Right cardiac atrium (tissue), 5 donors: ENCODE data around the gene FBXO7. TPM values are rescaled to one million over a fixed set of nuclear protein-coding genes. Genes with fewer than 3 reads are reported as not detected.

Experiments
- ATAC-seq, 2 donors: fragments of 200-7000 bp; cut with Tn5 transposase; one replicate each; pipeline versions ENCODE4 v1.8.0 to v1.9.1; 2020; ENCODE audit warnings: moderate library complexity in 2 of 2, mild to moderate bottlenecking in 1 of 2
- DNase-seq, 3 donors: peaks; one replicate each; pipeline ENCODE4 v3.0.0-alpha.2; 2020
- H3K27ac ChIP-seq: one replicate; pipeline ENCODE4 v1.5.1; 2013; ENCODE audit warnings: mild to moderate bottlenecking, low read length, control low read depth, moderate library complexity
- H3K27me3 ChIP-seq: one replicate; pipeline ENCODE4 v1.6.1; 2013; ENCODE audit not compliant: control insufficient read depth, insufficient read depth
- H3K4me1 ChIP-seq: one replicate; pipeline ENCODE4 v1.6.1; 2013; ENCODE audit warnings: low read length; ENCODE audit not compliant: control insufficient read depth, insufficient read depth
- H3K4me3 ChIP-seq: one replicate; pipeline ENCODE4 v1.5.1; 2013; ENCODE audit warnings: low read length, control low read depth
- H3K9me3 ChIP-seq: one replicate; pipeline ENCODE4 v1.6.1; 2013; ENCODE audit warnings: low read length; ENCODE audit not compliant: control insufficient read depth
- WGBS: extraction: QIAGEN DNeasy Blood & Tissue Kit; methylation state at CpG from one replicate; pipeline ENCODE4 v1.1.7; 2013; 5-methylcytosine and 5-hydroxymethylcytosine counted together
- intact Hi-C, 4 donors: fragments of 100-400 bp; cut with DNase I; formaldehyde crosslinking; loops; one replicate each; pipeline versions ENCODE4 v1.11.0 to v1.14.0; 2022 to 2023
- polyA plus RNA-seq: library from polyadenylated mRNA; stranded (reverse); fragments of 200-250 nt; gene quantifications from one replicate; pipeline ENCODE4 v1.2.3, GENCODE V29; 2013
- total RNA-seq, 4 donors: library from RNA; stranded (reverse); fragmentation: NEBNext Ultra II Directional; extraction: Animal tissue kit (Norgen Biotek cat#: 25700); gene quantifications; one replicate each; pipeline ENCODE4 v1.2.1, GENCODE V29; 2021
- donor health status: healthy with polysubstance abuse.
- donor health status: DM: no; HTN: yes; CAD: no.
- donor health status: DM: no; HTN: no; CAD: no.
- donor health status: DM: no; HTN: yes; CAD: no; lungs with severe emphysema.
- donor health status: DM: yes; HTN: yes; CAD: no.

FBXO7 gene
- total and polyA plus RNA-seq, 5 donors: 38.0 to 52.9 (median 49.1) TPM

DNA sequence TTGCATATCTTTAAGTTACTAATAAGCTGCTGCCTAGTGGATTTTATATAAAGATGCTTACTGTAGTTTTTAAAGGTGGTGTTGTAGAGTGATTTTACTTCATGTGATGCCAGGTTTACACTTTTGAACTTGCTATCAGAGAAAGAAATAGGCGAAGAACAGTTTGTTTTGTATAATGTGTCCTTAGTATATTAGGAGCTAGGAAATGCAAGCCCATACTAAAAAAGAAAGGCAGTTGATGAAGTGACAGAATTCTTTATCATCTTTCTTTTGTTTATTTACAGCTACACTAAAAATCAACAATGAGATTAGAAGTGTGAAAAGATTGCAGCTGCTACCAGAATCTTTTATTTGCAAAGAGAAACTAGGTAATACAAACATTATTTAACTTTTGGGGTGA is 12.8 kb downstream of the FBXO7 start:
- Histone ChIP-seq H3K4me1 (no peaks in the 10 kb centered on the region), H3K9me3 (no peaks in the 10 kb centered on the region), H3K4me3 (no peak overlapping the region), H3K27me3 (no peaks in the 10 kb centered on the region), H3K27ac (no peak overlapping the region)
- no peak for DNase-seq
- intact Hi-C loops: no loop called here
- no peak for ATAC-seq
- 80% methylated on average over 1 of the region's 1 CpG for WGBS

DNA sequence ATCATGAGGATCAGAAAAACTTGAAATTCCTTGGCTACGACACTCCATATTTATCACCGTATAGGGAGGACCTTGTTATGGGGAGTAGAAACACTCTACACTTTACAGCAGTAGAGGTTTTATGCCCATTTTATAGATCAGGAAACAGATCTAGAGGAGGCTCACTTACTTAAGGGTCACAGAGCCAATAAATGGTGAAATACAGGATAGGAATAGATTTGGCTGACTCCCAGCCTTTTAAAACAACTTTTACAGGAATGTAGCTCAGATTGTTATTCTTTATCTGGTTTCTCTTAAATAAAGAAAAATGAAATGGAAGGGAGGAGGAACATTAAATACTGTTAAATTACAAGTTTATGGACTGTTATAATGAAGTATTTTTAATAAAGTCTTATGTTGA is 14.8 kb downstream of the FBXO7 start:
- no peaks in the 10 kb centered on the region for H3K9me3 ChIP-seq
- intact Hi-C loops: no loop called here
- DNase-seq (no peak), ATAC-seq (no peak)
- H3K4me1 ChIP-seq: no peaks in the 10 kb centered on the region
- H3K27ac ChIP-seq: no peak overlapping the region
- H3K27me3 ChIP-seq: no peaks in the 10 kb centered on the region
- WGBS: 89% methylated on average over 2 of the region's 2 CpGs
- H3K4me3 ChIP-seq: no peak overlapping the region

DNA sequence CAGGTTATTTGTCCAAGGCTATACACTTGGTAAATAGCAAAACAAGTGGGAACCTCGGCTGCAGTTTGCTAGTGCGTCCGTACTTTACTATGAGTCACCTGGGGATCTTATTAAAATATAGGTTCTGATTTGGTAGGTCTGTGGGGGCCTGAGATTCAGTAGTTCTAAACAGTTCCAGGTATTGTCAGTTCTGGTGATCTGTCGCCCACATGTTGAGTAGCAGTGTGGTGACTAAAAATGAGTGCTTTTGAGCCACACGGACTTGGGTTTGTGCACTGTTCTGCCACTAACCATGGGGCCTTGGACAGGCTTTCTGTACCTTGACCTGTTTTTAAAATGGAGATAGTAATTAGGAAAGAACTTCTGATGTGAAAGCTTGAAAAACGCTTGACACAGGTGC is 15.7 kb downstream of the FBXO7 start:
- no peaks in the 10 kb centered on the region for H3K27me3 ChIP-seq

DNA sequence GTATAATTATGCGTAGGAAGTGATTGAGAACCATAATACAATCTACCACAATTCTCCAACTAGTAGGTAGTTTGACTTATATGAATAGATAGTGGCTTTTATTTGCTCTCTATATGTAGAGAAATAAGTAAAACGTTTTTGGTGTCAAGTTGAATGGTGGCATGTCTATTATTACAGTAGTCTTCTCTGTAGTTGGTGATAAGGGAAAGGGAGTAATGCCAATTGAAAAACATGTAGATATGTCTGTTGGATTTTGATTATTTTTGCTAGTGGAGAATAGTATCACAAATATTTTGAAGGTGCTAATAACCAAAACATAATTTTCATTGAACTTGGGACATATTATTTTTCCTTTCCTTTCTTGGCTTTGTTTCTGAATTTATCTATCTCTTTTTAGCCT is 17.5 kb downstream of the FBXO7 start:
- Histone ChIP-seq H3K4me1 (no peaks in the 10 kb centered on the region), H3K9me3 (no peaks in the 10 kb centered on the region), H3K4me3 (no peak overlapping the region), H3K27ac (no peak overlapping the region), H3K27me3 (no peaks in the 10 kb centered on the region)
- WGBS: 62% methylated on average over 2 of the region's 2 CpGs
- ATAC-seq (no peak), DNase-seq (no peak)
- intact Hi-C loops: no loop called here

More for the DNA sequence above, 15.7 kb downstream of the FBXO7 start:
- no peak overlapping the region for H3K27ac ChIP-seq
- no peak for ATAC-seq
- 94% methylated on average over 6 of the region's 6 CpGs for WGBS
- H3K9me3 ChIP-seq: no peaks in the 10 kb centered on the region
- intact Hi-C loops: no loop called here
- no peak overlapping the region for H3K4me3 ChIP-seq
- no peak for DNase-seq
- H3K4me1 ChIP-seq: no peaks in the 10 kb centered on the region

DNA sequence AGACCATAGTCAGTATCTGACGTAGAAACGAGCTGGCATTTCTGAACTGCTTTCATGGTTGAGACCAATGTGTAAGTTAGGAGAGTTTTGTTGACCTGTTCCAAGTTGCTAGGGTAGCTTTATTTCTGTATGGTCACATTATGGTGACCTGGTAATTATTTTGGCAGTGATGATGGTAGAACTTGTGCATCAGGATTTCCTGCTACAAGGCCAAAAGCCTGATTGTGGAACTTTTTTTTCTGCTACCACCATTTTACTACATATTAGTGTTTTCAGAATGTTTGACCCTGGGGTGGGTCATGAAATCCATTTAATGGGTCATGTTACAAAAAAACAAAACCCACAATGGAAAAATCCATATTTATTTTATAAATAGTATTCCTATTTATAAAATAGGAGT is 18.9 kb downstream of the FBXO7 start:
- Histone ChIP-seq H3K27me3 (no peaks in the 10 kb centered on the region), H3K27ac (no peak overlapping the region), H3K4me3 (no peak overlapping the region), H3K9me3 (no peaks in the 10 kb centered on the region), H3K4me1 (no peaks in the 10 kb centered on the region)
- DNase-seq (no peak), ATAC-seq (no peak)
- intact Hi-C loops: no loop called here
- 91% methylated on average over 2 of the region's 2 CpGs for WGBS

DNA sequence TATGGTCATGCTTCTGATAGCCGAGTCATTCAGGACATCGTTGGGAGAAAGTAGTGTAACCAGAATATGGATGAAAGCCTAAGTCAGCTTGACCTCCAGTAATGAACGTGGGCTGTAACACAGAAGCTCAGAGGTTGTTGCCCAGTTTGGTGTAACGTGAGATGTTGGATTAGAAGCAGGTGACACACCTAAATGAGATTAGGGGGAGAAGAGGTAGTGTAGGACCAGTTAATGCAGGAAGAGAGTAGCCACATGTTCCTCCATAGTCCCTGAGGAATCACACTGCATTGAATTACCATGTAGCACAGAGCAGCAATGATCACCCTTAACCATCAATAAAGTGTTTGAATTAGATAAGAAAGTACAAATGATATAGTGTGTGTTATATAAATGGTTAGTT is 20.4 kb downstream of the FBXO7 start:
- Histone ChIP-seq H3K9me3 (no peaks in the 10 kb centered on the region), H3K27ac (no peak overlapping the region), H3K4me1 (no peaks in the 10 kb centered on the region), H3K4me3 (no peak overlapping the region), H3K27me3 (no peaks in the 10 kb centered on the region)
- ATAC-seq: no peak
- 95% methylated on average over 4 of the region's 4 CpGs for WGBS
- intact Hi-C loops: no loop called here
- no peak for DNase-seq

DNA sequence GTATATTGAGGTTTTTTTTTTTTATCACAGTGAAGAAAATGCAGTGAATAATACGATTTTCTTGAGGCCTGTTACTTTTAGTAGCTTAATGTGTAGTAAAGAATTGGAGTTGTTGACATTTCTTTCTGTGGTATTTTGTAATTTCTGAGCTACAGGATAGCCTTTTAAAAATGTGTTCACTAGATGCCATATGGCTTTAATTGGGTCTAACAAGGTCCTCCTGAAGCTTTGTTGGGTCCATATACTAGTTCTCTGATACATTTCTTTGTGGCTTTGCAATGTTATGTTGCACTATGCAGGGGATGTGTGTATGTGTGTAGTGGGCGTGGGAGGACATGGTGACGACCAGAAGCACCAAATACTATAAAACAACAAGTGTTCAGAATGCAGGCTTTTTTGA is 25.1 kb downstream of the FBXO7 start:
- H3K4me3 ChIP-seq: no peak overlapping the region
- WGBS: 73% methylated on average over 3 of the region's 3 CpGs
- H3K27ac ChIP-seq: no peak overlapping the region
- DNase-seq (no peak), ATAC-seq (no peak)
- H3K9me3 ChIP-seq: no peaks in the 10 kb centered on the region
- H3K4me1 ChIP-seq: no peaks in the 10 kb centered on the region
- H3K27me3 ChIP-seq: no peaks in the 10 kb centered on the region
- intact Hi-C loops: no loop called here

DNA sequence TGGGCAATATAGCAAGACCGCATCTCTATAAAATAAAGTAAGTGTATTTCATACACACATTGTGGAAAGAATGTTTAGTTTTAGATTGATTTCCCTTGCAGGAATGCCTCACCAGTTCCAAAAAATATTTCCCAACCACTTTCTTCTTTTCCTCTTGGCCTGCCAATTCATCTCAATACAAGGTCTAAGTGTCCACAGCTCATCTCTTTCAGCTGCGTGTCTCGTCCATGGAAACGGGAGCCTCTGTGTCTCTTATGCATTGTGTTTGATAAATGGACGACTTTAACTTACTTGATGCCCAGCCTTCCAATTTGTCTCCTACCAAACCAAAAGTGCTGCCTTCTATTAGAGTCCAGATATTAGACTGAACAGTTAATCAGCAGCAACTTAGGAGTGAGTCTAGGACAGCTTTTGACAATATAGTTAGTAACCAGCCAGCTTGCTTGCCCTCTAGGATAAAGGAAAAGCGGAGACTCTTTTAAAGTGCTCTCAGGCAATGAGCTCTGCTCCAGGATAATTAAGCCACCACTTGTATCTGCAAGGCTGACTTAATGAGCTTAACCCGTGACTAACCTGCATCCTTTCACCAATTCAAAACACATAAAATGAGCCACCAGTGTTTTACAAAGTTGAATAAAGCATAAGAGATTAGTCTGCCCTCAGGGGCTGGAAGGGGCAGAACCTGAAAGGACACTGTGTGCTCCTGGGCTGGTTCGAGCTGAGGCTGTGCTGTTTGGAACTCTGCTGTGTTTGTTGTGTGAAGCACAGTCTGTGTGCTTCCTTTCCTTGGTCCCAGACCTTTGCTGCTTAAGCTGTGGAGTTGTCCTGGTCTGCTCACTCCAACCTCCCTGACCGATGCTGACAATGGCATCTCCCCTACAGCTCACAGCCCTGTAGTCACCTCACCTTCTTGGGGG is 27.5 kb downstream of the FBXO7 start:
- DNase-seq: no peak
- H3K4me3 ChIP-seq: no peak overlapping the region
- no peaks in the 10 kb centered on the region for H3K4me1 ChIP-seq
- H3K27me3 ChIP-seq: no peaks in the 10 kb centered on the region
- no peak for ATAC-seq
- 71% methylated on average over 9 of the region's 9 CpGs for WGBS
- no peaks in the 10 kb centered on the region for H3K9me3 ChIP-seq
- intact Hi-C loops: no loop called here
- no peak overlapping the region for H3K27ac ChIP-seq

DNA sequence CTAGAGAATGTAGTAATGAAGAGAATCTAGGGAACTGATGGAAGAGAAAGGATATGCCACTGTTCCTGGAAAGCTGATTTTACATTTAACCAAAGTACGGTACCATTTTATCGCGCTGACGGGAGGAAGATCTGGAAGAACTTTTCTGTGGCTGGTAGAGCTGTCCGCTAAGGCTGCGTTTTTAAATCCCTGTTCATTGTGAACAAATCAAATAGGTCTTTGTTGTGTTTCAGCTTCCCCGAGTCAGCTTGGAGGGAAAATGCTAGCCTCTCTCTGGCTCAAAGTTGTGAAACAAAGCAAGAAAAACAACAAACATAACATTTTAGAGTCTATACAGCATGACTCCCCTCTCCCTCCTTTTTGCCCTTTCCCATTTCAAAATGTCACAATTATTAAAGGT is 34.4 kb downstream of the FBXO7 start:
- intact Hi-C loops: no loop called here
- H3K27ac ChIP-seq: no peak overlapping the region
- no peaks in the 10 kb centered on the region for H3K27me3 ChIP-seq
- DNase-seq (no peak), ATAC-seq (no peak)
- no peak overlapping the region for H3K4me3 ChIP-seq
- WGBS: 90% methylated on average over 7 of the region's 7 CpGs
- no peaks in the 10 kb centered on the region for H3K9me3 ChIP-seq
- H3K4me1 ChIP-seq: no peaks in the 10 kb centered on the region

DNA sequence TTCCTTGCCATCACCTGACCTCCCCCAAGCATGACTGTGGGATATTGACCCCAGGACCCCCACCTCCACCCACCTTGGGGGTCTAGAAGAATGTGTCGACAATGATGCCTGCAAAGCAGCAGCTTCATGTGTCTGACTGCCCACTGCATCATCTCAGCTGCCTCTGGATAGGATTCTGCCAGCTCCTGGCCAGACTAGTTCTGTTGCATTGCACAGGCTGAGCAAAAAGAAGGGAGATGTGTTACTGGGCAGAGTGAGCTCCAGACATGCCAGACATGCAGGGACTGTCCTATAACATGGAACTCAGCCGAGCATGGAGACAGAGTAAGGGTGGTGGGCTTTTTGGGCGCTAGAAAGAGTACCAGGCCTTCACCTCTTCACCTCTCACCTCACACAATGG is 36.7 kb downstream of the FBXO7 start:
- WGBS: 84% methylated on average over 3 of the region's 3 CpGs

DNA sequence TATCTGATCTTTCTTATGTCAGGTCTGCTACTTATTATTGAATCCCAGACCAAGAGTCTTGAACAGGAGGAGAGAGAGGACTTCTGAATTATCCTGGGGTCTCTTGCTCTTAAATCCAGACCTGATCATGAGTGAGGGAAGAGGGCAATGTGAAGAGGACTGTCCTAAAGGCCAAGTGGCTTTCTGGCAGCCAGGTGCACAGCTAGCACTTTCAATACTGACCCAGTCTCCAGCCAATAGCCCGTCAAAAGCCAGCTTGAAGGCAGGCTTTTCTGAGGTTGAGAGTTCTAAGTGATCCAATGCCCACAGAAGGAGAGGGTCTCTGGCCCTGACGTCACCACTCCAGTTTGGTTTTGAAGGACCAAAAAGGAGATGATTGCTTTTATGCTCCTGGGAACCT is 37.2 kb downstream of the FBXO7 start:
- Histone ChIP-seq H3K27ac (no peak overlapping the region), H3K27me3 (no peaks in the 10 kb centered on the region), H3K4me3 (no peak overlapping the region), H3K4me1 (no peaks in the 10 kb centered on the region), H3K9me3 (no peaks in the 10 kb centered on the region)
- intact Hi-C loops: no loop called here
- no peak for DNase-seq
- 78% methylated on average over 2 of the region's 2 CpGs for WGBS
- ATAC-seq: no peak

More for the DNA sequence above, 36.7 kb downstream of the FBXO7 start:
- Histone ChIP-seq H3K9me3 (no peaks in the 10 kb centered on the region), H3K4me3 (no peak overlapping the region), H3K4me1 (no peaks in the 10 kb centered on the region), H3K27me3 (no peaks in the 10 kb centered on the region), H3K27ac (no peak overlapping the region)
- intact Hi-C loops: no loop called here
- ATAC-seq (no peak), DNase-seq (no peak)
